Measurements from ENCODE around the gene HAX1.
"Not testable (repeated sequence)": the region's sequence is repeated elsewhere in the genome, so short reads cannot be mapped to it uniquely, and the experiment has no call there.

HAX1 gene

GRCh38 chr1:154276797-154277196, 4.4 kb downstream of the HAX1 start:
- no peak for DNase-seq

GRCh38 chr1:154287591-154287990, 15.2 kb downstream of the HAX1 start:
- DNase-seq: not testable (repeated sequence)

GRCh38 chr1:154288661-154289060, 16.2 kb downstream of the HAX1 start:
- DNase-seq: no peak

GRCh38 chr1:154290921-154291320, 18.5 kb downstream of the HAX1 start:
- peak in 18 of 56 donors; percentile 2 to 61 (median 14) for DNase-seq

GRCh38 chr1:154295408-154296235, 23.2 kb downstream of the HAX1 start:
- no peak for DNase-seq

GRCh38 chr1:154301582-154301981, 29.2 kb downstream of the HAX1 start:
- DNase-seq: no peak

- DNase-seq: peak in 31 of 56 donors; percentile 3 to 82 (median 37)
These were observed 32.4 kb downstream of the HAX1 start for GRCh38 chr1:154304664-154305337.

GRCh38 chr1:154306151-154306550, 33.7 kb downstream of the HAX1 start:
- DNase-seq: no peak

GRCh38 chr1:154307670-154308270, 35.3 kb downstream of the HAX1 start:
- not testable (repeated sequence) for DNase-seq

- not testable (repeated sequence) for DNase-seq
These were observed 36.7 kb downstream of the HAX1 start for GRCh38 chr1:154309136-154309535.

- not testable (repeated sequence) for DNase-seq
These were observed 40.0 kb downstream of the HAX1 start for GRCh38 chr1:154312229-154313065.

GRCh38 chr1:154313066-154313356, 40.6 kb downstream of the HAX1 start:
- DNase-seq: no peak

- DNase-seq: not testable (repeated sequence)
These were observed 41.8 kb downstream of the HAX1 start for GRCh38 chr1:154314226-154314625.

- no peak for DNase-seq
These were observed 44.3 kb downstream of the HAX1 start for GRCh38 chr1:154316704-154317103.

GRCh38 chr1:154318386-154318785, 46.0 kb downstream of the HAX1 start:
- no peak for DNase-seq

GRCh38 chr1:154320882-154321608, 48.6 kb downstream of the HAX1 start, which contains the start of gene AQP10:
Gene AQP10 (plus strand): TSS chr1:154321093. CDS start chr1:154321156, 63 bp downstream.
- DNase-seq: no peak

GRCh38 chr1:154321609-154321934, 49.1 kb downstream of the HAX1 start:
- DNase-seq: not testable (repeated sequence)

- DNase-seq: no peak
These were observed 51.1 kb downstream of the HAX1 start for GRCh38 chr1:154323493-154323892.

- DNase-seq: no peak
These were observed 51.8 kb downstream of the HAX1 start for GRCh38 chr1:154324241-154324640.

GRCh38 chr1:154324669-154325582, 52.5 kb downstream of the HAX1 start, which contains the start of gene ATP8B2:
Gene ATP8B2 (plus strand): TSS chr1:154325525. CDS start chr1:154328142, 2,617 bp downstream.
- DNase-seq: peak in 53 of 56 donors; percentile 24 to 84 (median 61)
